Measurements from ENCODE around the gene FGGY.

DNA sequence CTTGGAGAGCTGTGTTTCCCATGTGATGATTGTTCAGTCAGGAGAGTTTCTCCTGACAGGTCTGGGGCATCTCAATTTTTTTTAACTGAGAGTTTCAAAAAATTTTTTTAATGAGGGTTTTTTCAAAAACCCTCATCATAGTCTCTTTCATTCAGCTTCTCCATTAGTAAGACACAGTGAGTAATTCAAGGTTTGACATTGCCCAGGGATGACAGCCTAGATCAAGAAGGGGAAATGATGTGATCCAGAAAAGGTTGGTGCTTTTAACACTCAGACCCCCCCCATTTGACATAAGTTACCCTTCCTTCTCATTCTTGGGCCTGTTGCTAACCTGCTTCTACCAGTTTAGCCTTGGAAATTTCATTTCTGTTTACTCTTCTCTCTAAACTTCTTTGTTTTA lies 328.5 kb downstream of the FGGY start:
- no peak for TF ChIP-seq POLR2A (IDR thresholded peaks at IDR 0.05; ENCODE audit: low read length)
- TF ChIP-seq GATA1 (IDR thresholded peaks at IDR 0.05; ENCODE audit: low read depth, low read length): no peak
